HG03280 (cell line): Measurements from ENCODE around the gene KIF5C.
"Not testable (repeated sequence)": the region's sequence is repeated elsewhere in the genome, so short reads cannot be mapped to it uniquely, and the experiment has no call there.

Experiments
- ATAC-seq: cut with Tn5 transposase; IDR thresholded peaks from one replicate; pipeline ENCODE4 v1.9.1; 2021; ENCODE audit warnings: mild to moderate bottlenecking, moderate library complexity; ENCODE audit not compliant: unreplicated experiment

The KIF5C gene

GRCh38 chr2:148959745-148960144 is 84.7 kb downstream of the KIF5C start:
- ATAC-seq = no peak

DNA sequence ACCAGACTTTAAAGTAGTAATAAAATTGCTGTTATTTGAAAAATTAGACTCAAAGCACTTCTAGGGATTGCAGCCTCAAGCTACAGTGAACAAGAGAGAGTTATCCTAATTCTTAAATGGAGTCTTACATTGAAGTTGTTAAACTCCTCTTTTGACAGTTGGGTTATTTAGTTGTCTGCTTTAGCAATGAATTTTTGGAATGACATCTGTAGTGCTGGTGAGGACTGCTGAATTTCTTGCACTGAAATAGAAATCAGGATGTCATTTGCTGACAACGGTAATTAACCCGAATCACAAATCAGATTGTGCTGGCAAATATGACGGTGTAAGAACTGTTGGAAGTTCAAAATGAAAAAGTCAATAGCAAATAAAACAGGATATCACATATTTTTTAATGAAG is 85.5 kb downstream of the KIF5C start:
- ATAC-seq = no peak

DNA sequence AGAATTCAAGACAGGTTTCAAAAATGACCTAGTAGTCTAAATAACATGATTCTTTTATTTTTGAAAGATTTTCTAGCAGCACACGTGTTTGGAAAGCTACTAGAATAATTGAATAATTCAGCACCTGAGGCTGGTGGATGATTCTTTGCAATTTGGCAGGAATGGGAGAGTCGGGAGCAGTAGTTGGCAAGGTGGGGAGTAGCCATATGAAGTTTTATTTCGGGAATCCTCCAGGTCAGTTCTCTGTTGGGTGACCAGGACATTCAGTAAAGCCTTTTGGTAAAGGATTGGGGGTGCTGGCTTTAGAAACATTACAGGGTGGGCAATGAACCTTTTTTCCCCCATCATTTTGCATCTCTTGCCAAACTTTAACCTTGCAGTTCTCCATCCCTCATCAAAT is 88.4 kb downstream of the KIF5C start:
- no peak for ATAC-seq

DNA sequence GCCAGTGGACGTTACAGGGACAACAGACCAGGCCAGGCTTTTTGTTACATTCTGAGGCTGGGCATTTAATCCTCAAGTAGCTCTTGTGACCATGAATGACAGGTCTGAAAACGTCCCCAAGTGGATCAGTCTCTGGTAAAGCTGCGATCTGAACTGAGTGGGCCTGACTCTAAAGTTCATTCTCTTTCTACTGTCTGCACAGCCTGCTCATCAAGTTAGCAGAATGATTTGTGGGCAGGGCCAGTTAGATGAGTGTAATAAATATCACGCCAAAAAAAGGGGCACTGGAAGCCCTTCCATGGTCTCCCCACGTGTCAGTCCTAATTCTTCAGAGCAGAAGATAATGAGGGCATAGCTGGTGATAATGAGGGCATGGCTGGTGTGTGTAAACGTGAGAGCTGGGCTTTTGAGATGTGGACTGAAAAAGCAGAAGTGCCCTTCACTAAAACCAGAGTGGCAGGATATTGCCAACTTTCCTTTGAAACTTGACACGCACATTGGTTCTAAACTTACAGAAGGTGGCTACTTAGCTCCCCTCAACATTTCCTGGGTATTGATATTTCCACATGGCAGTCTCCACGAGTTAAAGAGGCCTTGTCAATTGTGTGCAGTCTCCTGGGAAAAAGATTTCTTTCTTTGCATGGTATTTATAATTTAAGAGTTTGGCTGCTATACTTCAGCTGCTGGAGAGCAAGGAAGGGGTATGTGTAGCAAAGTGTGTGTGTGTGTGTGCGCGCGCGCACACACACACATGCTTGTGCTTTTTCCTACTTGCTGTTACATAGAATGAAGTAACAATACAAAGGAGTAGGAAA is 90.8 kb downstream of the KIF5C start:
- no peak for ATAC-seq

- no peak for ATAC-seq
Observed at GRCh38 chr2:148966438-148966758, 91.4 kb downstream of the KIF5C start.

DNA sequence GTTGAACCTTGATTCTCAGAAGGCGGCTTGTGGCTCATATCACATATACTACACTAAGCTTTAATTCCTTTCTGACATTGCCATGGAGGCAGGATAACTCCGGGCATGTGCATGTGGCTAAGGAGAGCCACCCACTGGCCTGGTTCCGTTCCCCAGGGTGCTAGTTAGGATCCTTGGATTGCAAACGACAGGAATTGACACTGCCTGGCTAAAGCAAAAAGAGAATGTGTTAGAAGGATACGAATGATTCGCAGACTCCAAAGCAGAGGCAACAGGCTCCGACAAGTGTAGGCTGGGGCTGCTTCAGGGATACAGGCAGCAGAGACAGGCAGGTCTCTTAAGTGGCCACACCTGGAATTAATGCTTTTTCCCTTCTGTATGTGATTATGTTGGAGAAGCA is 92.0 kb downstream of the KIF5C start:
- no peak for ATAC-seq

GRCh38 chr2:148967578-148967977 is 92.6 kb downstream of the KIF5C start:
- no peak for ATAC-seq

GRCh38 chr2:148968301-148968700 is 93.3 kb downstream of the KIF5C start:
- no peak for ATAC-seq

- ATAC-seq = no peak
Observed at GRCh38 chr2:148968776-148969319, 93.8 kb downstream of the KIF5C start.

DNA sequence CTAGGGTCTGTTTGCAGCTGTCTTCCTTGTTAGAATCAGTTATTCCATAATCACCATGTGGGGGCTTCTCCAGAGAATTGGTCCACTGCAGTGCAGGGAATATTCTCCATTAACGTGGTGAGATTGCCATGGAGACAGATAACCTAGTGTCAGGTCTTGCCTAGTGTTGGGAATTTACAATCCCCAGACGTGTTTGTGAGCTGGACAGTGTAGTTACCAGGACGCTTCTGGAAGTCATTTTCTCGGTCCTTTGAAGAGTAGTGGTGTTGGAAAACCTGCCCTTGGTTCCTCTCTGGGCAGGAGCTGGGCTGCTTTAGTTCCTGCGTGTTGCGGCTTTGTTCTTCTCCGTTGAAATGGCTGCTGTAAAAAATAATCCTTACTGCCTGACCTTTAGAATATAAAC is 94.6 kb downstream of the KIF5C start:
- ATAC-seq = no peak

DNA sequence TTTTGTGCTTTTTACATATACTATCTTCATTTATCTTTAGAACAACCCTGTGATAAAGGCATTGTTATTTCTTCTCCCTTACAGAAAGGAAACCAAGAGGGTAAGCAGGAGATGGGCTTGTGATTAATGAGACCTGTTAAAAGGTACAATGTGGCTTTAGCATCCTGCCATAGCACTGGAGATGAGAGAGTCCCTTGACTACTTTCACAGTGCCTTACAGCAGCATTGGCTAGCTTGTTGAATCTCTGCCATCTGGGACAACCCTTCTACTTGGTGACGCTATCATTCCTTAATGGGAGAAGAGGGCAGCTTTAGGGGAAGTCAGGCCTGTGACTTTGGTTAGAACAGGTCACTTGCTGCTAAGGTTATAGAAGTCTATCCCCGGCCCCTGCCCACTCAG is 95.4 kb downstream of the KIF5C start:
- no peak for ATAC-seq

- ATAC-seq = peak; percentile 84
Observed at GRCh38 chr2:148971547-148971946, 96.5 kb downstream of the KIF5C start.

- no peak for ATAC-seq
Observed at GRCh38 chr2:148974095-148974494, 99.1 kb downstream of the KIF5C start.

- ATAC-seq = no peak
Observed at GRCh38 chr2:148978026-148978685, 103.1 kb downstream of the KIF5C start.

- no peak for ATAC-seq
Observed at GRCh38 chr2:148978706-148979105, 103.7 kb downstream of the KIF5C start.

DNA sequence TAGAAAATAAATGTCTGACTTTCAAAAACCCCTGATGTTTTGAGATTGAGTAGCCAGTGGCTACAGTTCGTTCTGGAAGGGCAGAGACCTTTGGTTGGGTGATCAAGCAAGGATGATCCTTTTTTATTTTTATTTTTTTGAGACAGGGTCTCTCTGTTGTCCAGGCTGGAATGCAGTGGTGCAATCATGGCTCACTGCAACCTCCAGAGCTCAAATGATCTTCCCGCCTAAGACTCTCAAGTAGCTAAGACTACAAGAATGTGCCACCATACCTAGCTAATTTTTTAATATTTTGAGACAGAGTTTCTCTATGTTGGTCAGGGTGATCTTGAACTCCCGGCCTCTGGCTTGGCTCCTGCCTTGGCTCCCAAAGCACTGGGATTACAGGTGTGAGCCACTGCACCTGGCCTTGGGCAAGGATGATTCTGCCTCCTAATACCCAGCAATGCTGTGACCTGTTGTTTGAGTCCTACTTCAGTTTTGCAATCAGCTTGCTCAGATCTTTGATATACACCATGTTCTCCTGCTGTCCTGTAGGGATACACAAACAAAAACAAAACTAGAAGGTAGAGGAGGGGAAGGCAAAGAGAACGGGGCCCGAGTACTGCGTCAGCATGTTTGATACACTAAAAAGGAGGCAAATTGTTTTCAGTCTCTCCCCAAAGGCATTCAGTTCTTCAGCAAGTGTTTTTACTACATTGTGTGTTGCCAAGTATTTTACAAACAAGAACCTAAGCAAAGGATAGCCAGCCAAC is 104.3 kb downstream of the KIF5C start:
- no peak for ATAC-seq

- no peak for ATAC-seq
Observed at GRCh38 chr2:148979919-148980277, 104.9 kb downstream of the KIF5C start.

- not testable (repeated sequence) for ATAC-seq
Observed at GRCh38 chr2:148980496-148980895, 105.5 kb downstream of the KIF5C start.

GRCh38 chr2:148981324-148981723 is 106.3 kb downstream of the KIF5C start:
- ATAC-seq = no peak

GRCh38 chr2:148981781-148982180 is 106.8 kb downstream of the KIF5C start:
- no peak for ATAC-seq

- ATAC-seq = no peak
Observed at GRCh38 chr2:148982282-148982681, 107.3 kb downstream of the KIF5C start.

GRCh38 chr2:148983896-148984295 is 108.9 kb downstream of the KIF5C start:
- ATAC-seq = no peak
